Brain microvascular endothelial cell (primary cell): Measurements from ENCODE around the gene GRIK4.

Experiments used
- DNase-seq: peaks from one replicate; pipeline ENCODE4 v3.0.0-alpha.2; 2020
- H3K27ac ChIP-seq: fragments of 250-450 bp; sonication (Bioruptor Pico); 2 replicates; pipeline ENCODE4 v1.5.1; 2020; ENCODE audit warnings: mild to moderate bottlenecking, moderate library complexity
- H3K27me3 ChIP-seq: fragments of 250-450 bp; sonication (Bioruptor Pico); replicated peaks from 2 replicates; pipeline ENCODE4 v1.5.1; 2020; ENCODE audit warnings: mild to moderate bottlenecking
- H3K36me3 ChIP-seq: fragments of 250-450 bp; sonication (Bioruptor Pico); replicated peaks from 2 replicates; pipeline ENCODE4 v1.5.1; 2020; ENCODE audit warnings: mild to moderate bottlenecking
- H3K4me3 ChIP-seq: 2 replicates; pipeline ENCODE4 v1.5.1; 2011; ENCODE audit warnings: low read depth, mild to moderate bottlenecking, control low read depth, low read length, moderate library complexity
- CTCF ChIP-seq: IDR thresholded peaks from 2 replicates; pipeline ENCODE4 v1.5.1; 2011; ENCODE audit warnings: low read depth, mild to moderate bottlenecking, moderate library complexity, low read length, control low read depth, inconsistent platforms; ENCODE audit errors: missing control alignments
- in situ Hi-C: cut with HindIII; loops from 2 replicates; pipeline ENCODE4 v1.10.0; 2017; ENCODE audit warnings: low sequenced_read_pairs, low pct_ligation_motif_present

Gene GRIK4

GRCh38 chr11:120586728-120587127, 75.2 kb downstream of the GRIK4 start:
- in situ Hi-C loops = no loop called here
- TF ChIP-seq CTCF = no peak
- no peaks in the 10 kb centered on the region for H3K27me3 ChIP-seq
- no peak overlapping the region for H3K27ac ChIP-seq
- no peaks in the 10 kb centered on the region for H3K36me3 ChIP-seq
- DNase-seq = no peak
- H3K4me3 ChIP-seq = no peak overlapping the region

- DNase-seq = no peak
- no peak for TF ChIP-seq CTCF
- in situ Hi-C loops = no loop called here
- no peaks in the 10 kb centered on the region for H3K36me3 ChIP-seq
- no peak overlapping the region for H3K27ac ChIP-seq
- H3K4me3 ChIP-seq = no peak overlapping the region
- H3K27me3 ChIP-seq = no peaks in the 10 kb centered on the region
These were observed 75.8 kb downstream of the GRIK4 start for GRCh38 chr11:120587299-120587698.

GRCh38 chr11:120589376-120589775, 77.8 kb downstream of the GRIK4 start:
- H3K27ac ChIP-seq = no peak overlapping the region
- no peak for DNase-seq
- H3K27me3 ChIP-seq = no peaks in the 10 kb centered on the region
- no peaks in the 10 kb centered on the region for H3K36me3 ChIP-seq
- in situ Hi-C loops = no loop called here
- H3K4me3 ChIP-seq = no peak overlapping the region
- TF ChIP-seq CTCF = no peak

- no peak overlapping the region for H3K27ac ChIP-seq
- no peak overlapping the region for H3K4me3 ChIP-seq
- no peaks in the 10 kb centered on the region for H3K27me3 ChIP-seq
- DNase-seq = no peak
- in situ Hi-C loops = no loop called here
- TF ChIP-seq CTCF = no peak
- H3K36me3 ChIP-seq = no peaks in the 10 kb centered on the region
These were observed 78.9 kb downstream of the GRIK4 start for GRCh38 chr11:120590472-120590871.

GRCh38 chr11:120594746-120595145, 83.2 kb downstream of the GRIK4 start:
- no peak overlapping the region for H3K27ac ChIP-seq
- H3K4me3 ChIP-seq = no peak overlapping the region
- no peaks in the 10 kb centered on the region for H3K27me3 ChIP-seq
- no peak for TF ChIP-seq CTCF
- no peaks in the 10 kb centered on the region for H3K36me3 ChIP-seq
- in situ Hi-C loops = no loop called here
- DNase-seq = no peak

GRCh38 chr11:120595557-120595956, 84.0 kb downstream of the GRIK4 start:
- in situ Hi-C loops = no loop called here
- no peaks in the 10 kb centered on the region for H3K36me3 ChIP-seq
- no peak overlapping the region for H3K4me3 ChIP-seq
- H3K27ac ChIP-seq = no peak overlapping the region
- H3K27me3 ChIP-seq = no peaks in the 10 kb centered on the region
- DNase-seq = no peak
- no peak for TF ChIP-seq CTCF
